Measurements from ENCODE around the gene STPG1. TPM values are rescaled to one million over a fixed set of nuclear protein-coding genes. Genes with fewer than 3 reads are reported as not detected.

The STPG1 gene
- total RNA-seq, 1 donor from 2014 or later = 5.3 TPM

- H3K36me3 ChIP-seq (ENCODE audit: control insufficient read depth, insufficient read depth, low read length) = peaks cover 13% of the 10 kb centered on the region
- DNase-seq (ENCODE audit: low read depth) (no peak), FAIRE-seq (no peak)
- no peak overlapping the region for H3K4me3 ChIP-seq (ENCODE audit: low read depth, low read length)
- TF ChIP-seq CTCF (IDR thresholded peaks at IDR 0.05; ENCODE audit: insufficient read depth, low read length, severe bottlenecking) = no peak
- H3K27me3 ChIP-seq (ENCODE audit: control insufficient read depth, insufficient read depth, low read length) = no peaks in the 10 kb centered on the region
Observed at GRCh38 chr1:24442764-24443163, 29.2 kb upstream of the STPG1 start.

- DNase-seq (ENCODE audit: low read depth) = no peak
- no peak for TF ChIP-seq CTCF (IDR thresholded peaks at IDR 0.05; ENCODE audit: insufficient read depth, low read length, severe bottlenecking)
- no peak overlapping the region for H3K4me3 ChIP-seq (ENCODE audit: low read depth, low read length)
- H3K36me3 ChIP-seq (ENCODE audit: control insufficient read depth, insufficient read depth, low read length) = peaks cover 12% of the 10 kb centered on the region
- FAIRE-seq = peak; percentile 18
- no peaks in the 10 kb centered on the region for H3K27me3 ChIP-seq (ENCODE audit: control insufficient read depth, insufficient read depth, low read length)
Observed at GRCh38 chr1:24441996-24442668, 28.6 kb upstream of the STPG1 start.

GRCh38 chr1:24441480-24441879 is 27.9 kb upstream of the STPG1 start:
- FAIRE-seq (no peak), DNase-seq (ENCODE audit: low read depth) (no peak)
- TF ChIP-seq CTCF (IDR thresholded peaks at IDR 0.05; ENCODE audit: insufficient read depth, low read length, severe bottlenecking) = no peak
- H3K27me3 ChIP-seq (ENCODE audit: control insufficient read depth, insufficient read depth, low read length) = no peaks in the 10 kb centered on the region
- peaks cover 12% of the 10 kb centered on the region for H3K36me3 ChIP-seq (ENCODE audit: control insufficient read depth, insufficient read depth, low read length)
- H3K4me3 ChIP-seq (ENCODE audit: low read depth, low read length) = no peak overlapping the region

- FAIRE-seq (peak; percentile 40), DNase-seq (ENCODE audit: low read depth) (no peak)
- no peak for TF ChIP-seq CTCF (IDR thresholded peaks at IDR 0.05; ENCODE audit: insufficient read depth, low read length, severe bottlenecking)
- Histone ChIP-seq H3K4me3 (ENCODE audit: low read depth, low read length) (no peak overlapping the region), H3K36me3 (ENCODE audit: control insufficient read depth, insufficient read depth, low read length) (peaks cover 12% of the 10 kb centered on the region), H3K27me3 (ENCODE audit: control insufficient read depth, insufficient read depth, low read length) (no peaks in the 10 kb centered on the region)
Observed at GRCh38 chr1:24440436-24440835, 26.9 kb upstream of the STPG1 start.

- FAIRE-seq (no peak), DNase-seq (ENCODE audit: low read depth) (no peak)
- TF ChIP-seq CTCF (IDR thresholded peaks at IDR 0.05; ENCODE audit: insufficient read depth, low read length, severe bottlenecking) = no peak
- H3K27me3 ChIP-seq (ENCODE audit: control insufficient read depth, insufficient read depth, low read length) = no peaks in the 10 kb centered on the region
- peaks cover 5% of the 10 kb centered on the region for H3K36me3 ChIP-seq (ENCODE audit: control insufficient read depth, insufficient read depth, low read length)
- H3K4me3 ChIP-seq (ENCODE audit: low read depth, low read length) = no peak overlapping the region
Observed at GRCh38 chr1:24438423-24438901, 24.9 kb upstream of the STPG1 start.

All from bronchial epithelial cell (primary cell).